ENCODE results near the gene AFM.

AFM gene

GRCh38 chr4:73518340-73518739 lies 36.8 kb downstream of the AFM start:
- TF ChIP-seq FOXA1 (IDR thresholded peaks at IDR 0.05) (no peak), CTBP1 (IDR thresholded peaks at IDR 0.05; ENCODE audit: borderline replicate concordance) (no peak), PKNOX1 (IDR thresholded peaks at IDR 0.05) (no peak)
- CTCF ChIA-PET, result no interaction called here

GRCh38 chr4:73520821-73521220 lies 39.3 kb downstream of the AFM start:
- TF ChIP-seq FOXA1 (IDR thresholded peaks at IDR 0.05) (no peak), BHLHE40 (IDR thresholded peaks at IDR 0.05; ENCODE audit: borderline replicate concordance) (no peak), FOXM1 (IDR thresholded peaks at IDR 0.05; ENCODE audit: borderline replicate concordance) (no peak)
- CTCF ChIA-PET, result no interaction called here
- POLR2A ChIA-PET, result interaction anchor here (0.7 kb wide), 1 partner anchor 261 kb away, joined by 3 read pairs; no protein-coding TSS in a partner anchor
- no peak for DNase-seq (ENCODE audit: extremely low spot score)

More at GRCh38 chr4:73518340-73518739, 36.8 kb downstream of the AFM start:
- DNase-seq (ENCODE audit: extremely low spot score), result no peak
- POLR2A ChIA-PET, result no interaction called here

GRCh38 chr4:73523126-73523525 lies 41.6 kb downstream of the AFM start:
- CTCF ChIA-PET, result no interaction called here
- no peak for TF ChIP-seq L3MBTL2 (conservative IDR thresholded peaks at IDR 0.05)
- TF ChIP-seq TARDBP (IDR thresholded peaks at IDR 0.05), result no peak
- TF ChIP-seq FOXK2 (IDR thresholded peaks at IDR 0.05), result no peak
- TF ChIP-seq BHLHE40 (IDR thresholded peaks at IDR 0.05; ENCODE audit: borderline replicate concordance), result no peak
- TF ChIP-seq ARNT (IDR thresholded peaks at IDR 0.05), result no peak
- no peak for TF ChIP-seq LEF1 (IDR thresholded peaks at IDR 0.05; ENCODE audit: borderline replicate concordance)
- TF ChIP-seq ZNF384 (IDR thresholded peaks at IDR 0.05), result no peak
- TF ChIP-seq SUZ12 (IDR thresholded peaks at IDR 0.05), result no peak
- no peak for TF ChIP-seq PKNOX1 (IDR thresholded peaks at IDR 0.05)
- TF ChIP-seq SP1 (IDR thresholded peaks at IDR 0.05), result no peak
- TF ChIP-seq HDGF (IDR thresholded peaks at IDR 0.05; ENCODE audit: borderline replicate concordance), result no peak
- no peak for TF ChIP-seq CTBP1 (IDR thresholded peaks at IDR 0.05; ENCODE audit: borderline replicate concordance)
- TF ChIP-seq ELF4 (IDR thresholded peaks at IDR 0.05), result no peak
- TF ChIP-seq FOXM1 (IDR thresholded peaks at IDR 0.05; ENCODE audit: borderline replicate concordance), result no peak
- no peak for TF ChIP-seq FOXA1 (IDR thresholded peaks at IDR 0.05)
- POLR2A ChIA-PET, result no interaction called here
- DNase-seq (ENCODE audit: extremely low spot score), result no peak

- no peak for DNase-seq (ENCODE audit: extremely low spot score)
- TF ChIP-seq NFRKB (IDR thresholded peaks at IDR 0.05), result no peak
- TF ChIP-seq SUZ12 (IDR thresholded peaks at IDR 0.05), result no peak
- no peak for TF ChIP-seq LEF1 (IDR thresholded peaks at IDR 0.05; ENCODE audit: borderline replicate concordance)
- TF ChIP-seq BHLHE40 (IDR thresholded peaks at IDR 0.05; ENCODE audit: borderline replicate concordance), result no peak
- TF ChIP-seq CTBP1 (IDR thresholded peaks at IDR 0.05; ENCODE audit: borderline replicate concordance), result no peak
- TF ChIP-seq FOXM1 (IDR thresholded peaks at IDR 0.05; ENCODE audit: borderline replicate concordance), result no peak
- no peak for TF ChIP-seq SP1 (IDR thresholded peaks at IDR 0.05)
- ChIA-PET POLR2A (no interaction called here), CTCF (interaction anchor here (0.6 kb wide), 1 partner anchor 663 kb away, joined by 4 read pairs; no protein-coding TSS in a partner anchor)
Observed at GRCh38 chr4:73525611-73526010, 44.1 kb downstream of the AFM start.

GRCh38 chr4:73527196-73527595 lies 45.7 kb downstream of the AFM start:
- TF ChIP-seq CTBP1 (IDR thresholded peaks at IDR 0.05; ENCODE audit: borderline replicate concordance), result no peak
- no peak for TF ChIP-seq ZNF384 (IDR thresholded peaks at IDR 0.05)
- TF ChIP-seq FOXA1 (IDR thresholded peaks at IDR 0.05), result no peak
- TF ChIP-seq L3MBTL2 (conservative IDR thresholded peaks at IDR 0.05), result no peak
- no peak for TF ChIP-seq FOXM1 (IDR thresholded peaks at IDR 0.05; ENCODE audit: borderline replicate concordance)
- TF ChIP-seq ELF4 (IDR thresholded peaks at IDR 0.05), result no peak
- no peak for TF ChIP-seq BHLHE40 (IDR thresholded peaks at IDR 0.05; ENCODE audit: borderline replicate concordance)
- TF ChIP-seq ARNT (IDR thresholded peaks at IDR 0.05), result no peak
- TF ChIP-seq NFRKB (IDR thresholded peaks at IDR 0.05), result no peak
- no peak for TF ChIP-seq LEF1 (IDR thresholded peaks at IDR 0.05; ENCODE audit: borderline replicate concordance)
- no peak for TF ChIP-seq HDGF (IDR thresholded peaks at IDR 0.05; ENCODE audit: borderline replicate concordance)
- no peak for TF ChIP-seq SP1 (IDR thresholded peaks at IDR 0.05)
- CTCF ChIA-PET, result interaction anchor here (0.6 kb wide), 1 partner anchor 121 kb away, joined by 3 read pairs; no protein-coding TSS in a partner anchor
- POLR2A ChIA-PET, result no interaction called here

GRCh38 chr4:73528171-73528570 lies 46.6 kb downstream of the AFM start:
- DNase-seq (ENCODE audit: extremely low spot score), result no peak
- ChIA-PET CTCF (interaction anchor here (0.6 kb wide), 1 partner anchor 120 kb away, joined by 3 read pairs; no protein-coding TSS in a partner anchor), POLR2A (no interaction called here)
- TF ChIP-seq TARDBP (IDR thresholded peaks at IDR 0.05), result no peak
- no peak for TF ChIP-seq SP1 (IDR thresholded peaks at IDR 0.05)
- no peak for TF ChIP-seq ELF4 (IDR thresholded peaks at IDR 0.05)
- TF ChIP-seq NFRKB (IDR thresholded peaks at IDR 0.05), result no peak
- no peak for TF ChIP-seq CTBP1 (IDR thresholded peaks at IDR 0.05; ENCODE audit: borderline replicate concordance)
- TF ChIP-seq HDGF (IDR thresholded peaks at IDR 0.05; ENCODE audit: borderline replicate concordance), result no peak
- no peak for TF ChIP-seq BHLHE40 (IDR thresholded peaks at IDR 0.05; ENCODE audit: borderline replicate concordance)
- no peak for TF ChIP-seq L3MBTL2 (conservative IDR thresholded peaks at IDR 0.05)
- TF ChIP-seq FOXK2 (IDR thresholded peaks at IDR 0.05), result no peak
- no peak for TF ChIP-seq FOXM1 (IDR thresholded peaks at IDR 0.05; ENCODE audit: borderline replicate concordance)
- TF ChIP-seq ZNF384 (IDR thresholded peaks at IDR 0.05), result no peak

More at GRCh38 chr4:73527196-73527595, 45.7 kb downstream of the AFM start:
- DNase-seq (ENCODE audit: extremely low spot score), result no peak
